Measurements from ENCODE around the gene MAN1C1.

DNA sequence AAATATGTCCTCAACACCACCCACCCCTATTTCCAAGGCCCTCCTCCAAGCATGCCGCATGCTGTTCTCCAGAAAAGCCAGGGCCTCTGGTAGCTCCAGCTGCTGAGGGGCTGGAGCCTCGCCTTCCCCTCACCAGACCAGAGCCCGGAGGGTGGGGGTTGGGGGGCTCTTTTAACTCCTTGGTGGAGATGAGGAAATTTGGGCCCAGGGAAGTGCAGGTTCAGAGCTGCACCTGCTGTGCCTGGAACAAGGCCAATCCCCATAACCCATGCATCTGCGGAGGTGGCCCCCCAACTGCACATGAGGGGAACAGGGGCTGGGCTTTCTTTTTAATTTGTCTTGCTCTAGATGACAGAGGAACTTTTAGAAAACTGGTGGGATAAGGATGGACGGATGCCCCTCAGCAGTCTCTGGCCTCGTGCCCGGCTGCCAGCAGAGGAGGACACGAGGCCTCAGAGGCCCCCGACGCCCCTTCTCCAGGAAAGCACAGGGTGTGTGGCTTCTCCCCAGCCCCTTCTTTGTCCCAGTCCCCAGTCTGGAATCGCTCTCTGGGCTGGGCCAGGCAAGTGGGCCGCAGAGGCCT is 182.9 kb downstream of the MAN1C1 start:
- no peak for TF ChIP-seq CTCF (IDR thresholded peaks at IDR 0.05)
- no peak for TF ChIP-seq POLR2AphosphoS5 (IDR thresholded peaks at IDR 0.05; ENCODE audit: low read depth, low read length)
- TF ChIP-seq EZH2phosphoT487 (IDR thresholded peaks at IDR 0.05; ENCODE audit: borderline replicate concordance, low read depth) = no peak
- no peak for TF ChIP-seq EP300 (IDR thresholded peaks at IDR 0.05; ENCODE audit: borderline replicate concordance in 1 of 2, low read depth in 1 of 2, low read length in 1 of 2)
- no peak for TF ChIP-seq SIN3A (IDR thresholded peaks at IDR 0.05; ENCODE audit: borderline replicate concordance, low read depth, low read length)
- TF ChIP-seq FOSL2 (IDR thresholded peaks at IDR 0.05; ENCODE audit: borderline replicate concordance, low read depth) = no peak
